Mesenchymal stem cell (in vitro differentiated cells and primary cell): ENCODE data around the gene ARL11.

Experiments
- DNase-seq: peaks from one replicate; pipeline ENCODE4 v3.0.0-alpha.2; 2013
- H2AFZ ChIP-seq: one replicate; pipeline ENCODE4 v1.6.1; 2013; ENCODE audit warnings: low read depth, mild to moderate bottlenecking, control low read depth, inconsistent platforms, low read length, moderate library complexity
- H2AK5ac ChIP-seq: 2 replicates; pipeline ENCODE4 v1.6.1; 2013; ENCODE audit warnings: low read length, moderate library complexity, mild to moderate bottlenecking, inconsistent platforms; ENCODE audit not compliant: severe bottlenecking
- H2BK120ac ChIP-seq: one replicate; pipeline ENCODE4 v1.6.1; 2013; ENCODE audit warnings: low read depth, mild to moderate bottlenecking, inconsistent platforms, low read length, moderate library complexity
- H2BK12ac ChIP-seq, 2 experiments: one replicate each; pipeline ENCODE4 v1.6.1; 2013; ENCODE audit warnings: inconsistent platforms in 2 of 2, low read length in 2 of 2, mild to moderate bottlenecking in 2 of 2, moderate library complexity in 2 of 2, control low read depth in 1 of 2
- H2BK15ac ChIP-seq: one replicate; pipeline ENCODE4 v1.6.1; 2013; ENCODE audit warnings: mild to moderate bottlenecking, low read depth, inconsistent platforms; ENCODE audit not compliant: poor library complexity, severe bottlenecking
- H2BK5ac ChIP-seq: 2 replicates; pipeline ENCODE4 v1.6.1; 2013; ENCODE audit warnings: low read depth, mild to moderate bottlenecking, low read length, control low read depth, inconsistent platforms; ENCODE audit not compliant: poor library complexity, severe bottlenecking
- H3K14ac ChIP-seq, 2 experiments: one replicate each; pipeline ENCODE4 v1.6.1; 2013; ENCODE audit warnings: inconsistent platforms in 2 of 2, low read length in 2 of 2, control low read depth in 1 of 2, mild to moderate bottlenecking in 1 of 2, moderate library complexity in 1 of 2
- H3K18ac ChIP-seq, 2 experiments: one replicate each; pipeline ENCODE4 v1.6.1; 2013; ENCODE audit warnings: inconsistent platforms in 2 of 2, low read length in 2 of 2, control low read depth in 1 of 2, low read depth in 1 of 2, mild to moderate bottlenecking in 1 of 2
- H3K23ac ChIP-seq, 2 experiments: one replicate each; pipeline ENCODE4 v1.6.1; 2013; ENCODE audit warnings: inconsistent platforms in 2 of 2, low read length in 2 of 2, mild to moderate bottlenecking in 2 of 2, moderate library complexity in 2 of 2, control low read depth in 1 of 2
- H3K27ac ChIP-seq: 2 replicates; pipeline ENCODE4 v1.5.1; 2013; ENCODE audit warnings: mild to moderate bottlenecking, moderate library complexity, low read length, control low read depth, inconsistent platforms; ENCODE audit not compliant: poor library complexity, severe bottlenecking
- H3K27me3 ChIP-seq, 2 experiments: 2 replicates each; pipeline versions ENCODE4 v1.6.1 to v1.7.0; 2013; ENCODE audit warnings: low read length in 2 of 2, mild to moderate bottlenecking in 2 of 2, moderate library complexity in 2 of 2, control low read depth in 1 of 2, inconsistent platforms in 1 of 2; ENCODE audit not compliant: control insufficient read depth in 1 of 2, insufficient read depth in 1 of 2
- H3K36me3 ChIP-seq, 2 experiments: 2 replicates each; pipeline versions ENCODE4 v1.6.1 to v1.7.0; 2013; ENCODE audit warnings: low read length in 2 of 2, control low read depth in 1 of 2, inconsistent platforms in 1 of 2, low read depth in 1 of 2, mild to moderate bottlenecking in 1 of 2; ENCODE audit not compliant: insufficient read depth in 2 of 2, control insufficient read depth in 1 of 2
- H3K4ac ChIP-seq, 2 experiments: one replicate each; pipeline ENCODE4 v1.6.1; 2013; ENCODE audit warnings: inconsistent platforms in 2 of 2, low read length in 2 of 2, mild to moderate bottlenecking in 2 of 2, moderate library complexity in 2 of 2, control low read depth in 1 of 2, low read depth in 1 of 2
- H3K4me1 ChIP-seq: 2 replicates; pipeline ENCODE4 v1.6.1; 2013; ENCODE audit warnings: low read depth, low read length, control low read depth; ENCODE audit not compliant: control insufficient read depth, insufficient read depth
- H3K4me2 ChIP-seq: 2 replicates; pipeline ENCODE4 v1.6.1; 2013; ENCODE audit warnings: low read length, mild to moderate bottlenecking, inconsistent platforms; ENCODE audit not compliant: poor library complexity, severe bottlenecking
- H3K4me3 ChIP-seq, 2 experiments: 2 replicates each; pipeline versions ENCODE4 v1.5.1 to v1.7.0; 2013; ENCODE audit warnings: low read length in 2 of 2, mild to moderate bottlenecking in 2 of 2, control low read depth in 1 of 2, low read depth in 1 of 2; ENCODE audit not compliant: insufficient read depth in 1 of 2
- H3K79me1 ChIP-seq: replicated peaks from 2 replicates; pipeline ENCODE4 v1.6.1; 2013; ENCODE audit warnings: mild to moderate bottlenecking, control low read depth, low read length, inconsistent platforms; ENCODE audit not compliant: poor library complexity, severe bottlenecking
- H3K9ac ChIP-seq: 2 replicates; pipeline ENCODE4 v1.7.0; 2013; ENCODE audit warnings: mild to moderate bottlenecking, low read length, moderate library complexity
- H3K9me3 ChIP-seq: 2 replicates; pipeline ENCODE4 v1.7.0; 2013; ENCODE audit warnings: mild to moderate bottlenecking, low read length; ENCODE audit not compliant: control insufficient read depth
- H4K8ac ChIP-seq: one replicate; pipeline ENCODE4 v1.6.1; 2013; ENCODE audit warnings: inconsistent platforms, mild to moderate bottlenecking, low read length, moderate library complexity
- H4K91ac ChIP-seq: one replicate; pipeline ENCODE4 v1.6.1; 2013; ENCODE audit warnings: mild to moderate bottlenecking, low read length, inconsistent platforms
- WGBS: methylation state at CpG from one replicate; pipeline ENCODE4 v1.1.7; 2013; ENCODE audit warnings: mixed read lengths; 5-methylcytosine and 5-hydroxymethylcytosine counted together

Gene ARL11

DNA sequence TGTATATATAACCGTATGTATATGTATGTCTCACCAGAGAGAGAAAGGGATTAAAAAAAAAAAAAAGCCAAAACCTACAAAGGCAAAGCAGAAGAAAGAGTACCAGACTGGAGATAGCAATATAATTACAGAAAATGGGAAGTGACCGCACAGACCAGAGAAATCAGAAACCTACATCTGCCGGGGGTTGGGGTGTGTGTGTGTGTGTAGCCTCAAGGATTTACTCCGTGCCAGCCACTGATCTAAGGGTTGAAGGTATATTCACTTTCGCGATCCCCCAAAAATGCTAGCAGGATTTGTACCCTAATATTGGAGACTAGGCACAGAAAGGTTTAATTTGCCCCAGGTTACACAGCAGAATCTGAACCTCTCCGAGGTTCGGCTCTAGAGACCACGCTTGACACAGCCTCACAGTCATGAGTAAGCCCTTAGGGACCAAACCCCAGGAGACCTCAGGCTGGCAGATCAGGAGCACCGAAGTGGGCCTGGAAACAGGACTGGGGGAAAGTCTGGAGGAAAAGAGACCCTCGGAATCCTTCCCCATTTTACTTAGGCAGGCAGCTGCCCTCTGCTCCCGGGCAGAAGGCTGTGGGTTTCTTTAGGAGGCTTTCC lies 14.8 kb downstream of the ARL11 start:
- WGBS: 98% methylated on average over 11 of the region's 12 CpGs
- no peak overlapping the region for H2AK5ac ChIP-seq
- no peak overlapping the region for H2BK120ac ChIP-seq
- H2AFZ ChIP-seq: no peak overlapping the region
- no peak overlapping the region for H4K91ac ChIP-seq
- H3K14ac ChIP-seq: no peak overlapping the region
- no peak overlapping the region for H4K8ac ChIP-seq
- no peaks in the 10 kb centered on the region for H3K9me3 ChIP-seq
- no peaks in the 10 kb centered on the region for H3K36me3 ChIP-seq
- H3K4ac ChIP-seq: no peak overlapping the region
- H3K79me1 ChIP-seq: no peaks in the 10 kb centered on the region
- no peaks in the 10 kb centered on the region for H3K4me1 ChIP-seq
- H3K9ac ChIP-seq: peak overlapping the region; percentile 69
- DNase-seq: no peak
- H3K23ac ChIP-seq: no peak overlapping the region
- peak overlapping the region in 1 of 2 experiments; percentile 45 for H2BK12ac ChIP-seq
- H3K18ac ChIP-seq: no peak overlapping the region
- H3K4me3 ChIP-seq: peak overlapping the region in 1 of 2 experiments; percentile 14
- H3K27ac ChIP-seq: no peak overlapping the region
- no peak overlapping the region for H3K4me2 ChIP-seq
- H2BK5ac ChIP-seq: no peak overlapping the region
- no peaks in the 10 kb centered on the region for H3K27me3 ChIP-seq
- H2BK15ac ChIP-seq: no peak overlapping the region

DNA sequence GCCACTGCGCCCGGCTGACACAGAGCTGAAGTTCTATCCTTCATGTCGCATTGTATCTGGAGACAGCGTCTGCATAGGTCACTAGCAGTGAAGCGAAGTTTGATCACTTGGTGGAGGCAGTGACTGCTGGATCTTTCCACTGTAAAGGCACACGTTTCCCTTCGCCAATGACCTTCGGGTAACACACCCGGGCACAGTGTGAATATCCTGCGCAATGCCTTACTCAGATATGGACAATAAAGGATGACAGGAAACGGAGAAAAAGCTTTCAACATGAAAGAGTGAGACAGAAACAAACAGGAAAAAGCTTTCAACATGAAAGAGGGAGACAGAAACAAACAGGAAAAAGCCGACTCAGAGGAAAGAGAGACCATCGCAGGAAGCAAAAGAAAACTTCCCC lies 17.1 kb downstream of the ARL11 start:
- Histone ChIP-seq H3K79me1 (no peaks in the 10 kb centered on the region), H4K91ac (no peak overlapping the region), H3K4me2 (no peak overlapping the region), H3K4me1 (no peaks in the 10 kb centered on the region), H2BK5ac (no peak overlapping the region), H3K27me3 (no peaks in the 10 kb centered on the region), H3K23ac (no peak overlapping the region), H3K18ac (no peak overlapping the region), H2AFZ (no peak overlapping the region), H2AK5ac (no peak overlapping the region), H3K4ac (no peak overlapping the region), H3K4me3 (no peak overlapping the region), H3K9ac (no peak overlapping the region), H2BK12ac (no peak overlapping the region), H3K36me3 (no peaks in the 10 kb centered on the region), H2BK15ac (no peak overlapping the region), H3K27ac (no peak overlapping the region), H2BK120ac (no peak overlapping the region), H3K14ac (no peak overlapping the region), H3K9me3 (no peaks in the 10 kb centered on the region), H4K8ac (no peak overlapping the region)
- WGBS: 93% methylated on average over 11 of the region's 13 CpGs
- DNase-seq: no peak

DNA sequence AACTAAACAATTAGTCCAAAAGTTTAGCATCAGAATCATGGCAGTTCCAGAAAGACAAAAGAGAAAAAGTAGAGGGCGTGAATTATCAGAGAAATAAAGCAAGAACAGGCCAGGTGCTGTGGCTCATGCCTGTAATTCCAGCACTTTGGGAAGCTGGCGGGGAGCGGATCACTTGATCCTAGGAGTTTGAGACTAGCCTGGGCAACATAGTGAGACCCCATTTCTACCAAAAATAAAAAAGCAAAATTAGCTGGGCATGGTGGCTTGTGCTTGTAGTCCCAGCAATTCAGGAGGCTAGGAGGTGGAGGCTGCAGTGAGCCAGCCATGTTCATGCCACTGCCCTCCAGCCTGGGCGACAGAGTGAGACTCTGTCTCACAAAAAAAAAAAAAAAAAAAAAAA lies 18.4 kb downstream of the ARL11 start:
- H3K18ac ChIP-seq: no peak overlapping the region
- H3K14ac ChIP-seq: no peak overlapping the region
- H3K9me3 ChIP-seq: no peaks in the 10 kb centered on the region
- 93% methylated on average over 3 of the region's 4 CpGs for WGBS
- H3K23ac ChIP-seq: no peak overlapping the region
- H3K27ac ChIP-seq: no peak overlapping the region
- no peak overlapping the region for H2BK12ac ChIP-seq
- H2AK5ac ChIP-seq: no peak overlapping the region
- no peaks in the 10 kb centered on the region for H3K4me1 ChIP-seq
- no peaks in the 10 kb centered on the region for H3K36me3 ChIP-seq
- no peak overlapping the region for H3K4ac ChIP-seq
- H3K79me1 ChIP-seq: no peaks in the 10 kb centered on the region
- no peaks in the 10 kb centered on the region for H3K27me3 ChIP-seq
- H2AFZ ChIP-seq: no peak overlapping the region
- H3K4me2 ChIP-seq: no peak overlapping the region
- H4K8ac ChIP-seq: no peak overlapping the region
- DNase-seq: no peak
- no peak overlapping the region for H4K91ac ChIP-seq
- H3K4me3 ChIP-seq: no peak overlapping the region
- no peak overlapping the region for H2BK15ac ChIP-seq
- no peak overlapping the region for H2BK5ac ChIP-seq
- H2BK120ac ChIP-seq: no peak overlapping the region
- H3K9ac ChIP-seq: no peak overlapping the region

DNA sequence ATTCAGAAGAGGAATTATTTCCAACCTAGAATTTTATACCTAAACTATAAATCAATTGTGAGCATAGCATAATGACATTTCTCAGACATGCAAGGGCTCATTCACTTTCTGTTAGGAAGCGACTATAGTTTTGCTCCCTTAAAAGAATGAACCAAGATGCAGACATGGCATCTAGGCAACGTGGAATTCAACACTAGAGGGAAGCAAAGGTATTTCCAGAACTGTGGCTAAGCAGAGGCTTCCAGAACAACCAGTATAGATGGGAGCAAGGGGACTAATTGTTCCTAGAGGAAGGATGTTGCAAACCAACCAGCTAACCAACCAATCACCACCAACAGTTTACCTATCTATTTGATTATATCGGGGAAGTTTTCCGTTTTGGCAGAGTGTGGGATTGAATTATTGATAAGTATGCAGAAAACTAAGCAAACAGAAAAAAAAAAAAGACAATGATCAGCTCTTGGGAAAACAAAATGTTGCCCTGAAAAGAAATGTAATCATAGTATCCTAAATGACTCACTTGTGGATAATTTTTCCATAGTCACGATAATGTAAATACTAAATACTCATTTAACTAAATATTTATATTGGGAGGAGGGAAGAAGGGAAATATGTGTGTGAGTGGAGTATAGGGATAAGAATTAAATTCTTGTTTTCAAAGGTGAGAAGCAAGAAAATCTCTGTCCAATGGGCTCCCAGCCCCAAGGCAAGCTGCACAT lies 21.1 kb downstream of the ARL11 start:
- peak overlapping the region; percentile 19 for H4K8ac ChIP-seq
- H4K91ac ChIP-seq: no peak overlapping the region
- no peak overlapping the region for H2AK5ac ChIP-seq
- no peaks in the 10 kb centered on the region for H3K4me1 ChIP-seq
- H2BK5ac ChIP-seq: no peak overlapping the region
- H3K27me3 ChIP-seq: no peaks in the 10 kb centered on the region
- H3K9me3 ChIP-seq: no peaks in the 10 kb centered on the region
- 42% methylated on average over 2 of the region's 5 CpGs for WGBS
- no peak overlapping the region for H2AFZ ChIP-seq
- H3K4me3 ChIP-seq: no peak overlapping the region
- no peak overlapping the region for H3K23ac ChIP-seq
- H3K4me2 ChIP-seq: no peak overlapping the region
- H3K14ac ChIP-seq: no peak overlapping the region
- peak; percentile 67 for DNase-seq
- no peak overlapping the region for H2BK120ac ChIP-seq
- no peaks in the 10 kb centered on the region for H3K36me3 ChIP-seq
- H3K27ac ChIP-seq: no peak overlapping the region
- H3K4ac ChIP-seq: no peak overlapping the region
- H2BK15ac ChIP-seq: no peak overlapping the region
- H3K18ac ChIP-seq: peak overlapping the region; percentile 13 to 45
- no peak overlapping the region for H2BK12ac ChIP-seq
- no peaks in the 10 kb centered on the region for H3K79me1 ChIP-seq
- no peak overlapping the region for H3K9ac ChIP-seq
